Caco-2 (cell line): ENCODE data around the gene TYRP1. TPM values are rescaled to one million over a fixed set of nuclear protein-coding genes. Genes with fewer than 3 reads are reported as not detected.

ENCODE experiments used
- BruUV-seq: library from RNA; stranded (reverse); fragments of 400-500 nt; replicated peaks from 2 replicates; lab custom pipeline; 2021; lab: Mats Ljungman, UMichigan
- CTCF ChIA-PET: fragments of 300-600 bp; sonication (Branson Sonifier 250); formaldehyde crosslinking; loops from one replicate; lab custom pipeline; 2022; ENCODE audit warnings: antibody characterized with exemption; lab: Charles Lee
- POLR2A ChIA-PET: fragments of 300-600 bp; sonication (Branson Sonifier 250); formaldehyde crosslinking; loops from one replicate; lab custom pipeline; 2022; ENCODE audit warnings: antibody characterized with exemption; lab: Charles Lee
- DNase-seq, 2 experiments: peaks; one replicate each; pipeline versions ENCODE4 v3.0.0 to v3.0.0-alpha.2; 2020 to 2022
- H3K27me3 ChIP-seq: replicated peaks from 2 replicates; pipeline ENCODE4 v1.6.0; 2011; ENCODE audit warnings: low read length; ENCODE audit not compliant: control insufficient read depth, insufficient read depth
- H3K36me3 ChIP-seq: 2 replicates; pipeline ENCODE4 v1.5.1; 2011; ENCODE audit warnings: low read length; ENCODE audit not compliant: control insufficient read depth, insufficient read depth
- H3K4me1 ChIP-seq: fragments of 250-450 bp; sonication (Bioruptor Pico); 2 replicates; pipeline ENCODE4 v1.5.1; 2020; ENCODE audit warnings: mild to moderate bottlenecking
- H3K4me3 ChIP-seq: 2 replicates; pipeline ENCODE4 v1.5.1; 2011; ENCODE audit warnings: low read depth, mild to moderate bottlenecking, control low read depth, low read length
- H3K9me3 ChIP-seq: fragments of 250-450 bp; sonication (Bioruptor Pico); 2 replicates; pipeline ENCODE4 v1.5.1; 2020; ENCODE audit warnings: mild to moderate bottlenecking, moderate library complexity
- H3K27ac Mint-ChIP-seq: one replicate; pipeline ENCODE4 v1.8.0; 2022; ENCODE audit warnings: mixed read lengths; ENCODE audit not compliant: unreplicated experiment
- H3K27me3 Mint-ChIP-seq: one replicate; pipeline ENCODE4 v1.8.0; 2022; ENCODE audit warnings: mixed read lengths; ENCODE audit not compliant: insufficient read depth, unreplicated experiment
- H3K36me3 Mint-ChIP-seq: one replicate; pipeline ENCODE4 v1.8.0; 2022; ENCODE audit warnings: mild to moderate bottlenecking, mixed read lengths; ENCODE audit not compliant: insufficient read depth, unreplicated experiment
- H3K4me1 Mint-ChIP-seq: one replicate; pipeline ENCODE4 v1.8.0; 2022; ENCODE audit warnings: low read depth, mixed read lengths; ENCODE audit not compliant: unreplicated experiment
- H3K4me3 Mint-ChIP-seq: one replicate; pipeline ENCODE4 v1.8.0; 2022; ENCODE audit warnings: mild to moderate bottlenecking, moderate library complexity, mixed read lengths; ENCODE audit not compliant: unreplicated experiment
- H3K9me3 Mint-ChIP-seq: one replicate; pipeline ENCODE4 v1.8.0; 2022; ENCODE audit warnings: mixed read lengths; ENCODE audit not compliant: unreplicated experiment
- CTCF ChIP-seq, 2 experiments: fragments of 200-600 bp in 1 of 2; IDR thresholded peaks; 1 replicate in 1 of 2; 2 replicates in 1 of 2; pipeline versions ENCODE4 v1.5.1 to v1.8.0; 2011 to 2022; ENCODE audit warnings: antibody characterized with exemption in 1 of 2, control low read depth in 1 of 2, inconsistent platforms in 1 of 2, low read depth in 1 of 2, low read length in 1 of 2, mild to moderate bottlenecking in 1 of 2, moderate library complexity in 1 of 2; ENCODE audit not compliant: insufficient read depth in 1 of 2, severe bottlenecking in 1 of 2, unreplicated experiment in 1 of 2
- intact Hi-C: fragments of 100-400 bp; cut with micrococcal nuclease; formaldehyde crosslinking; loops from one replicate; pipeline ENCODE4 v1.10.0; 2022; ENCODE audit not compliant: unreplicated experiment
- total RNA-seq: library from RNA; stranded (reverse); gene quantifications from 2 replicates; pipeline ENCODE4 v1.2.3, GENCODE V29; 2022

The TYRP1 gene
- total RNA-seq, 1 experiment from 2014 or later, result not detected

DNA sequence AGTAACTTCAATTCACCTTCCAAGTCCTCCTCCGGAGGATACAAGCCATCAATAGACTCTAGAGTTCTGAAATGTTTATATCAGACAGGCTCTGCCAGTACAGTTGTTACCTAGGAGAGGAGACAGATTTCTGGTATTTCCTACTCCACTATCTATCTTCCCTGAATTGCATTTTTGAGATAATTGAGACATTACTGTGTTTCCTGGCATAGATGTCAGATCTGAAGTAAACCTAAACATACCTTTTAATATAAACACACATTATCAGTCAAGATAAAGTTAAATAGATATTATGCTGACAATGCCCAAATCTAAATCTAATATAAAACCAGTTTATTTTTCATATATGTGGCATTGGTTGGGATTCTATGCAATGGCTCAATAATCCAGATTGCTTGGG lies 8.2 kb upstream of the TYRP1 start:
- no peaks in the 10 kb centered on the region for H3K27me3 ChIP-seq
- no peak overlapping the region for H3K4me3 ChIP-seq
- intact Hi-C loops, result no loop called here
- H3K9me3 ChIP-seq, result no peaks in the 10 kb centered on the region
- no peaks in the 10 kb centered on the region for H3K36me3 Mint-ChIP-seq
- no peaks in the 10 kb centered on the region for H3K36me3 ChIP-seq
- H3K9me3 Mint-ChIP-seq, result no peaks in the 10 kb centered on the region
- 0 out of 2 replicates have a peak, but pooled peaks cover 4% of the 10 kb centered on the region for H3K4me1 ChIP-seq
- no TSS peak for BruUV-seq
- no peak for TF ChIP-seq CTCF (IDR thresholded peaks at IDR 0.05; ENCODE audit: insufficient read depth in 1 of 2, low read depth in 1 of 2, low read length in 1 of 2, severe bottlenecking in 1 of 2, unreplicated experiment in 1 of 2)
- CTCF ChIA-PET, result no interaction called here
- POLR2A ChIA-PET, result no interaction called here
- no peak overlapping the region for H3K4me3 Mint-ChIP-seq
- H3K27ac Mint-ChIP-seq, result no peak overlapping the region
- no peaks in the 10 kb centered on the region for H3K4me1 Mint-ChIP-seq
- DNase-seq, result no peak
- peaks cover 3% of the 10 kb centered on the region for H3K27me3 Mint-ChIP-seq

GRCh38 chr9:12689233-12689632 lies 4.0 kb upstream of the TYRP1 start:
- H3K27ac Mint-ChIP-seq, result no peak overlapping the region
- CTCF ChIA-PET, result no interaction called here

GRCh38 chr9:12694013-12694412 lies 828 bp downstream of the TYRP1 start:
- Mint-ChIP-seq H3K27me3 (no peaks in the 10 kb centered on the region), H3K9me3 (no peaks in the 10 kb centered on the region), H3K4me3 (no peak overlapping the region), H3K36me3 (no peaks in the 10 kb centered on the region), H3K4me1 (no peaks in the 10 kb centered on the region), H3K27ac (no peak overlapping the region)
- H3K9me3 ChIP-seq, result no peaks in the 10 kb centered on the region
- H3K36me3 ChIP-seq, result no peaks in the 10 kb centered on the region
- no peak overlapping the region for H3K4me3 ChIP-seq
- DNase-seq, result no peak
- ChIA-PET POLR2A (no interaction called here), CTCF (no interaction called here)
- TF ChIP-seq CTCF (IDR thresholded peaks at IDR 0.05; ENCODE audit: insufficient read depth in 1 of 2, low read depth in 1 of 2, low read length in 1 of 2, severe bottlenecking in 1 of 2, unreplicated experiment in 1 of 2), result no peak
- BruUV-seq, result no TSS peak
- no peaks in the 10 kb centered on the region for H3K27me3 ChIP-seq
- H3K4me1 ChIP-seq, result no peaks in the 10 kb centered on the region
- intact Hi-C loops, result no loop called here

More at GRCh38 chr9:12689233-12689632, 4.0 kb upstream of the TYRP1 start:
- TF ChIP-seq CTCF (IDR thresholded peaks at IDR 0.05; ENCODE audit: insufficient read depth in 1 of 2, low read depth in 1 of 2, low read length in 1 of 2, severe bottlenecking in 1 of 2, unreplicated experiment in 1 of 2), result no peak
- H3K27me3 Mint-ChIP-seq, result no peaks in the 10 kb centered on the region
- Histone ChIP-seq H3K4me3 (no peak overlapping the region), H3K4me1 (no peaks in the 10 kb centered on the region), H3K9me3 (no peaks in the 10 kb centered on the region), H3K27me3 (no peaks in the 10 kb centered on the region), H3K36me3 (no peaks in the 10 kb centered on the region)
- intact Hi-C loops, result no loop called here
- POLR2A ChIA-PET, result no interaction called here
- H3K36me3 Mint-ChIP-seq, result no peaks in the 10 kb centered on the region
- DNase-seq, result no peak
- no peaks in the 10 kb centered on the region for H3K4me1 Mint-ChIP-seq
- H3K4me3 Mint-ChIP-seq, result no peak overlapping the region
- no TSS peak for BruUV-seq
- no peaks in the 10 kb centered on the region for H3K9me3 Mint-ChIP-seq
